Thyroid gland (tissue), 4 donors: ENCODE data around the gene MARCHF9. TPM values are rescaled to one million over a fixed set of nuclear protein-coding genes. Genes with fewer than 3 reads are reported as not detected.

ENCODE experiments used
- DNase-seq, 2 donors: peaks; one replicate each; pipeline ENCODE4 v3.0.0-alpha.2; 2019
- H3K27ac ChIP-seq, 3 donors: fragments of 200-600 bp; sonication (generic); 1 replicate in 2 of 3; 2 replicates in 1 of 3; pipeline ENCODE4 v1.5.1; 2016 to 2019; ENCODE audit warnings: mild to moderate bottlenecking in 1 of 3, moderate library complexity in 1 of 3
- H3K27me3 ChIP-seq: fragments of 200-600 bp; sonication (generic); one replicate; pipeline ENCODE4 v1.5.1; 2019
- H3K36me3 ChIP-seq, 2 donors: fragments of 200-600 bp; sonication (generic); one replicate each; pipeline ENCODE4 v1.5.1; 2016 to 2019
- H3K4me1 ChIP-seq, 2 donors: fragments of 200-600 bp; sonication (generic); one replicate each; pipeline ENCODE4 v1.5.1; 2017 to 2019
- H3K4me3 ChIP-seq, 3 donors: fragments of 200-600 bp; sonication (generic); replicated peaks in 1 of 3; 1 replicate in 2 of 3; 2 replicates in 1 of 3; pipeline ENCODE4 v1.5.1; 2016; ENCODE audit warnings: mild to moderate bottlenecking in 1 of 3
- H3K9me3 ChIP-seq: fragments of 200-600 bp; sonication (generic); one replicate; pipeline ENCODE4 v1.5.1; 2017
- CTCF ChIP-seq, 6 experiments: fragments of 200-600 bp in 3 of 6; fragments of 450-650 bp in 3 of 6; sonication (generic) in 3 of 6; IDR thresholded peaks; one replicate each; pipeline ENCODE4 v1.5.1; 2016 to 2019; ENCODE audit warnings: antibody characterized with exemption in 6 of 6, mild to moderate bottlenecking in 2 of 6, inconsistent platforms in 1 of 6, moderate library complexity in 1 of 6
- POLR2A ChIP-seq, 2 donors: fragments of 450-650 bp; IDR thresholded peaks; one replicate each; pipeline ENCODE4 v1.6.1; 2017; ENCODE audit warnings: antibody characterized with exemption in 2 of 2, mild to moderate bottlenecking in 2 of 2, moderate library complexity in 1 of 2
- WGBS, 2 donors: methylation state at CpG; one replicate each; pipeline ENCODE4 v1.1.5; 2017; 5-methylcytosine and 5-hydroxymethylcytosine counted together
- intact Hi-C: fragments of 100-400 bp; cut with DNase I; formaldehyde crosslinking; loops from one replicate; pipeline ENCODE4 v1.15.1; 2023
- total RNA-seq, 4 donors: library from RNA; depleted of rRNA; stranded (reverse); fragments of >200 nt; gene quantifications; one replicate each; pipeline ENCODE4 v1.2.3, GENCODE V29; 2016

The MARCHF9 gene
- total RNA-seq, 4 donors from 2014 or later, result 17.5 to 25.1 (median 21.4) TPM

GRCh38 chr12:57725851-57726150, 29.1 kb upstream of the MARCHF9 start:
- H3K27me3 ChIP-seq, result no peaks in the 10 kb centered on the region
- H3K27ac ChIP-seq, result no peak overlapping the region
- H3K4me3 ChIP-seq, result no peak overlapping the region
- peaks cover 9 to 24% of the 10 kb centered on the region in 2 donors for H3K4me1 ChIP-seq
- TF ChIP-seq CTCF (IDR thresholded peaks at IDR 0.05) (no peak), POLR2A (IDR thresholded peaks at IDR 0.05) (no peak)
- no peak for DNase-seq
- intact Hi-C loops, result no loop called here
- H3K9me3 ChIP-seq, result no peaks in the 10 kb centered on the region
- WGBS, 2 donors, result 12 to 35% methylated on average over 4 to 8 of the region's 10 CpGs
- H3K36me3 ChIP-seq, result peaks cover 1 to 5% of the 10 kb centered on the region in 2 donors

GRCh38 chr12:57726151-57726883, 28.6 kb upstream of the MARCHF9 start:
- Histone ChIP-seq H3K4me3 (peak overlapping the region in 2 of 3 donors; percentile 12 to 42), H3K4me1 (peaks cover 9 to 24% of the 10 kb centered on the region in 2 donors), H3K27ac (no peak overlapping the region), H3K9me3 (no peaks in the 10 kb centered on the region), H3K27me3 (no peaks in the 10 kb centered on the region), H3K36me3 (no peaks in the 10 kb centered on the region)
- WGBS, 2 donors, result 19% methylated on average over 7 to 44 of the region's 79 CpGs
- intact Hi-C loops, result no loop called here
- TF ChIP-seq CTCF (IDR thresholded peaks at IDR 0.05) (peak in 4 of 6 experiments; percentile 16 to 57 (median 32)), POLR2A (IDR thresholded peaks at IDR 0.05) (no peak)
- peak; percentile 55 to 62 for DNase-seq

GRCh38 chr12:57726884-57727757, 27.8 kb upstream of the MARCHF9 start:
- H3K27ac ChIP-seq, result no peak overlapping the region
- intact Hi-C loops, result no loop called here

GRCh38 chr12:57727758-57728395, 27.0 kb upstream of the MARCHF9 start:
- intact Hi-C loops, result no loop called here
- Histone ChIP-seq H3K4me1 (peaks cover 9 to 24% of the 10 kb centered on the region in 2 donors), H3K36me3 (no peaks in the 10 kb centered on the region), H3K27ac (no peak overlapping the region), H3K27me3 (no peaks in the 10 kb centered on the region), H3K4me3 (no peak overlapping the region), H3K9me3 (no peaks in the 10 kb centered on the region)
- 38 to 45% methylated on average over 20 to 21 of the region's 21 CpGs for WGBS, 2 donors
- peak; percentile 60 for DNase-seq
- TF ChIP-seq POLR2A (IDR thresholded peaks at IDR 0.05) (no peak), CTCF (IDR thresholded peaks at IDR 0.05) (no peak)

More at GRCh38 chr12:57726884-57727757, 27.8 kb upstream of the MARCHF9 start:
- no peaks in the 10 kb centered on the region for H3K27me3 ChIP-seq
- H3K36me3 ChIP-seq, result no peaks in the 10 kb centered on the region
- peak; percentile 70 to 79 for DNase-seq
- peak in 1 of 6 experiments; percentile 3 for TF ChIP-seq CTCF (IDR thresholded peaks at IDR 0.05)
- no peak for TF ChIP-seq POLR2A (IDR thresholded peaks at IDR 0.05)
- H3K9me3 ChIP-seq, result no peaks in the 10 kb centered on the region
- WGBS, 2 donors, result 9 to 35% methylated on average over 14 to 32 of the region's 76 CpGs
- peaks cover 9 to 24% of the 10 kb centered on the region in 2 donors for H3K4me1 ChIP-seq
- peak overlapping the region in 2 of 3 donors; percentile 12 to 42 for H3K4me3 ChIP-seq
